LHCN-M2 (cell line): ENCODE data around the gene MYH14. TPM values are rescaled to one million over a fixed set of nuclear protein-coding genes. Genes with fewer than 3 reads are reported as not detected.
A peak's percentile ranks its signal among the peaks of the same experiment; 100 is the strongest.
"Not testable (repeated sequence)": the region's sequence is repeated elsewhere in the genome, so short reads cannot be mapped to it uniquely, and the experiment has no call there.

ENCODE experiments used
- DNase-seq: peaks from one replicate; pipeline ENCODE4 v3.0.0-alpha.2; 2012; ENCODE audit warnings: low read depth
- total RNA-seq: library from RNA; depleted of rRNA; stranded (reverse); fragments of >200 nt; gene quantifications from 2 replicates; pipeline ENCODE4 v1.2.3, GENCODE V29; 2014

MYH14 gene
- total RNA-seq, 1 experiment from 2014 or later: not detected

- no peak for DNase-seq
Observed at GRCh38 chr19:50224986-50225747, 21.7 kb downstream of the MYH14 start.

GRCh38 chr19:50226536-50226935 is 23.1 kb downstream of the MYH14 start:
- DNase-seq: no peak

GRCh38 chr19:50228153-50228552 is 24.7 kb downstream of the MYH14 start:
- not testable (repeated sequence) for DNase-seq

- DNase-seq: no peak
Observed at GRCh38 chr19:50230379-50231351, 27.2 kb downstream of the MYH14 start.

- not testable (repeated sequence) for DNase-seq
Observed at GRCh38 chr19:50231417-50231816, 28.0 kb downstream of the MYH14 start.

- DNase-seq: no peak
Observed at GRCh38 chr19:50231821-50232220, 28.4 kb downstream of the MYH14 start.

- no peak for DNase-seq
Observed at GRCh38 chr19:50232600-50232999, 29.2 kb downstream of the MYH14 start.

- DNase-seq: peak; percentile 9
Observed at GRCh38 chr19:50233308-50233910, 30.0 kb downstream of the MYH14 start.

GRCh38 chr19:50237493-50237892 is 34.1 kb downstream of the MYH14 start:
- not testable (repeated sequence) for DNase-seq

- no peak for DNase-seq
Observed at GRCh38 chr19:50238043-50238442, 34.6 kb downstream of the MYH14 start.

GRCh38 chr19:50239921-50240590 is 36.6 kb downstream of the MYH14 start:
- DNase-seq: no peak

- DNase-seq: peak; percentile 35
Observed at GRCh38 chr19:50242581-50242980, 39.2 kb downstream of the MYH14 start.

- no peak for DNase-seq
Observed at GRCh38 chr19:50244695-50245094, 41.3 kb downstream of the MYH14 start.

GRCh38 chr19:50248413-50248812 is 45.0 kb downstream of the MYH14 start:
- DNase-seq: no peak

- DNase-seq: no peak
Observed at GRCh38 chr19:50248826-50249225, 45.4 kb downstream of the MYH14 start.

- DNase-seq: no peak
Observed at GRCh38 chr19:50249636-50250035, 46.2 kb downstream of the MYH14 start.

- no peak for DNase-seq
Observed at GRCh38 chr19:50250450-50251136, 47.2 kb downstream of the MYH14 start.

GRCh38 chr19:50252111-50252886 is 48.9 kb downstream of the MYH14 start:
- DNase-seq: no peak

- DNase-seq: no peak
Observed at GRCh38 chr19:50252887-50253268, 49.5 kb downstream of the MYH14 start.

GRCh38 chr19:50255115-50255514 is 51.7 kb downstream of the MYH14 start:
- no peak for DNase-seq
